Panc1 (cell line): Measurements from ENCODE around the gene SULF2. TPM values are rescaled to one million over a fixed set of nuclear protein-coding genes. Genes with fewer than 3 reads are reported as not detected.

Source experiments
- ATAC-seq: fragments of 200-7000 bp; cut with Tn5 transposase; 2 replicates; pipeline ENCODE4 v1.9.1; 2020; ENCODE audit warnings: mild to moderate bottlenecking, moderate library complexity
- BruUV-seq: library from RNA; stranded (reverse); fragments of 400-500 nt; replicated peaks from 2 replicates; lab custom pipeline; 2021; lab: Mats Ljungman, UMichigan
- CTCF ChIA-PET: fragments of 300-600 bp; sonication (Branson Sonifier 250); formaldehyde crosslinking; loops from one replicate; lab custom pipeline; 2022; ENCODE audit warnings: antibody characterized with exemption; lab: Charles Lee
- POLR2A ChIA-PET: fragments of 300-600 bp; sonication (Branson Sonifier 250); formaldehyde crosslinking; loops from one replicate; lab custom pipeline; 2022; ENCODE audit warnings: antibody characterized with exemption; lab: Charles Lee
- DNase-seq: peaks from one replicate; pipeline ENCODE4 v3.0.0-alpha.2; 2010; ENCODE audit warnings: low read depth, low spot score
- H3K27ac ChIP-seq: 2 replicates; pipeline ENCODE4 v1.5.1; 2011; ENCODE audit warnings: mild to moderate bottlenecking, low read length, inconsistent platforms
- H3K27me3 ChIP-seq: fragments of 200-500 bp; sonication (Bioruptor generic); 2 replicates; pipeline ENCODE4 v1.6.0; 2014; ENCODE audit warnings: low read length, inconsistent platforms; ENCODE audit not compliant: control insufficient read depth, insufficient read depth
- H3K36me3 ChIP-seq: fragments of 200-500 bp; sonication (Bioruptor generic); 2 replicates; pipeline ENCODE4 v1.5.1; 2014; ENCODE audit warnings: inconsistent platforms, mild to moderate bottlenecking, low read length, moderate library complexity; ENCODE audit not compliant: control insufficient read depth, insufficient read depth
- H3K4me1 ChIP-seq: 2 replicates; pipeline ENCODE4 v1.5.1; 2011; ENCODE audit warnings: inconsistent platforms, mild to moderate bottlenecking, low read length, moderate library complexity; ENCODE audit not compliant: control insufficient read depth, insufficient read depth
- H3K4me3 ChIP-seq, 2 experiments: 2 replicates each; pipeline ENCODE4 v1.5.1; 2011 to 2012; ENCODE audit warnings: low read depth in 2 of 2, low read length in 2 of 2, mild to moderate bottlenecking in 2 of 2, inconsistent platforms in 1 of 2, moderate library complexity in 1 of 2
- H3K9me3 ChIP-seq: fragments of 200-500 bp; sonication (Bioruptor generic); 2 replicates; pipeline ENCODE4 v1.5.1; 2014; ENCODE audit warnings: low read depth, mild to moderate bottlenecking, inconsistent platforms, low read length, moderate library complexity; ENCODE audit not compliant: control insufficient read depth, insufficient read depth
- POLR2AphosphoS5 ChIP-seq: IDR thresholded peaks from 2 replicates; pipeline ENCODE4 v1.6.1; 2012; ENCODE audit warnings: mild to moderate bottlenecking, low read depth, low read length, moderate library complexity
- SIN3A ChIP-seq: IDR thresholded peaks from 2 replicates; pipeline ENCODE4 v1.6.1; 2012; ENCODE audit warnings: low read depth, mild to moderate bottlenecking, low read length, moderate library complexity, borderline replicate concordance; ENCODE audit not compliant: insufficient read depth
- TCF7L2 ChIP-seq: IDR thresholded peaks from 2 replicates; pipeline ENCODE4 v1.6.1; 2011; ENCODE audit warnings: mild to moderate bottlenecking, low read depth, low read length, inconsistent platforms
- in situ Hi-C: cut with HindIII; loops from 2 replicates; pipeline ENCODE4 v1.10.0; 2016; ENCODE audit warnings: low sequenced_read_pairs, low pct_unique_long_range_greater_than_20kb
- intact Hi-C: fragments of 100-400 bp; cut with micrococcal nuclease; formaldehyde crosslinking; loops from one replicate; pipeline ENCODE4 v1.10.0; 2022; ENCODE audit not compliant: unreplicated experiment
- total RNA-seq: library from RNA; stranded (reverse); gene quantifications from one replicate; pipeline ENCODE4 v1.2.1, GENCODE V29; 2021; ENCODE audit not compliant: unreplicated experiment
- TF ChIP-seq, protein P1 (sequence below), 2 experiments: IDR thresholded peaks; 2 replicates each; pipeline ENCODE4 v1.6.1; 2011 to 2012; ENCODE audit warnings: low read depth in 2 of 2, control low read depth in 1 of 2, low read length in 1 of 2, mild to moderate bottlenecking in 1 of 2, moderate library complexity in 1 of 2; ENCODE audit not compliant: insufficient read depth in 1 of 2
- TF ChIP-seq, protein P2 (sequence below): fragments of 450-650 bp; IDR thresholded peaks from 2 replicates; pipeline ENCODE4 v1.5.1; 2017; ENCODE audit warnings: mild to moderate bottlenecking

Gene SULF2
- total RNA-seq, 1 experiment from 2014 or later: 1.4 TPM

- intact Hi-C loops (no loop called here), in situ Hi-C loops (no loop called here)
- ATAC-seq (no peak), DNase-seq (no peak)
- Histone ChIP-seq H3K9me3 (no peaks in the 10 kb centered on the region), H3K36me3 (no peaks in the 10 kb centered on the region), H3K27ac (no peak overlapping the region), H3K4me3 (no peak overlapping the region), H3K4me1 (no peaks in the 10 kb centered on the region), H3K27me3 (peaks cover 2% of the 10 kb centered on the region; the same call in 1 of the 2 replicates)
- TF ChIP-seq, protein P1, sequence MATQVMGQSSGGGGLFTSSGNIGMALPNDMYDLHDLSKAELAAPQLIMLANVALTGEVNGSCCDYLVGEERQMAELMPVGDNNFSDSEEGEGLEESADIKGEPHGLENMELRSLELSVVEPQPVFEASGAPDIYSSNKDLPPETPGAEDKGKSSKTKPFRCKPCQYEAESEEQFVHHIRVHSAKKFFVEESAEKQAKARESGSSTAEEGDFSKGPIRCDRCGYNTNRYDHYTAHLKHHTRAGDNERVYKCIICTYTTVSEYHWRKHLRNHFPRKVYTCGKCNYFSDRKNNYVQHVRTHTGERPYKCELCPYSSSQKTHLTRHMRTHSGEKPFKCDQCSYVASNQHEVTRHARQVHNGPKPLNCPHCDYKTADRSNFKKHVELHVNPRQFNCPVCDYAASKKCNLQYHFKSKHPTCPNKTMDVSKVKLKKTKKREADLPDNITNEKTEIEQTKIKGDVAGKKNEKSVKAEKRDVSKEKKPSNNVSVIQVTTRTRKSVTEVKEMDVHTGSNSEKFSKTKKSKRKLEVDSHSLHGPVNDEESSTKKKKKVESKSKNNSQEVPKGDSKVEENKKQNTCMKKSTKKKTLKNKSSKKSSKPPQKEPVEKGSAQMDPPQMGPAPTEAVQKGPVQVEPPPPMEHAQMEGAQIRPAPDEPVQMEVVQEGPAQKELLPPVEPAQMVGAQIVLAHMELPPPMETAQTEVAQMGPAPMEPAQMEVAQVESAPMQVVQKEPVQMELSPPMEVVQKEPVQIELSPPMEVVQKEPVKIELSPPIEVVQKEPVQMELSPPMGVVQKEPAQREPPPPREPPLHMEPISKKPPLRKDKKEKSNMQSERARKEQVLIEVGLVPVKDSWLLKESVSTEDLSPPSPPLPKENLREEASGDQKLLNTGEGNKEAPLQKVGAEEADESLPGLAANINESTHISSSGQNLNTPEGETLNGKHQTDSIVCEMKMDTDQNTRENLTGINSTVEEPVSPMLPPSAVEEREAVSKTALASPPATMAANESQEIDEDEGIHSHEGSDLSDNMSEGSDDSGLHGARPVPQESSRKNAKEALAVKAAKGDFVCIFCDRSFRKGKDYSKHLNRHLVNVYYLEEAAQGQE (IDR thresholded peaks at IDR 0.05; ENCODE audit: insufficient read depth in 1 of 2, low read depth in 2 of 2, low read length in 1 of 2): no peak
- TF ChIP-seq TCF7L2 (no peak), POLR2AphosphoS5 (no peak), SIN3A (no peak)
- TF ChIP-seq, protein P2, sequence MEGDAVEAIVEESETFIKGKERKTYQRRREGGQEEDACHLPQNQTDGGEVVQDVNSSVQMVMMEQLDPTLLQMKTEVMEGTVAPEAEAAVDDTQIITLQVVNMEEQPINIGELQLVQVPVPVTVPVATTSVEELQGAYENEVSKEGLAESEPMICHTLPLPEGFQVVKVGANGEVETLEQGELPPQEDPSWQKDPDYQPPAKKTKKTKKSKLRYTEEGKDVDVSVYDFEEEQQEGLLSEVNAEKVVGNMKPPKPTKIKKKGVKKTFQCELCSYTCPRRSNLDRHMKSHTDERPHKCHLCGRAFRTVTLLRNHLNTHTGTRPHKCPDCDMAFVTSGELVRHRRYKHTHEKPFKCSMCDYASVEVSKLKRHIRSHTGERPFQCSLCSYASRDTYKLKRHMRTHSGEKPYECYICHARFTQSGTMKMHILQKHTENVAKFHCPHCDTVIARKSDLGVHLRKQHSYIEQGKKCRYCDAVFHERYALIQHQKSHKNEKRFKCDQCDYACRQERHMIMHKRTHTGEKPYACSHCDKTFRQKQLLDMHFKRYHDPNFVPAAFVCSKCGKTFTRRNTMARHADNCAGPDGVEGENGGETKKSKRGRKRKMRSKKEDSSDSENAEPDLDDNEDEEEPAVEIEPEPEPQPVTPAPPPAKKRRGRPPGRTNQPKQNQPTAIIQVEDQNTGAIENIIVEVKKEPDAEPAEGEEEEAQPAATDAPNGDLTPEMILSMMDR: no peak
- no TSS peak for BruUV-seq
- CTCF ChIA-PET: no interaction called here
- POLR2A ChIA-PET: interaction anchor here (0.6 kb wide), 1 partner anchor 312 kb away, joined by 3 read pairs; no protein-coding TSS in a partner anchor
These were observed 6.6 kb downstream of the SULF2 start for GRCh38 chr20:47778398-47779354.

- POLR2A ChIA-PET: no interaction called here
- no peak overlapping the region for H3K4me3 ChIP-seq
- H3K36me3 ChIP-seq: no peaks in the 10 kb centered on the region
- no peaks in the 10 kb centered on the region for H3K9me3 ChIP-seq
- no peak for DNase-seq
- intact Hi-C loops (no loop called here), in situ Hi-C loops (no loop called here)
- no peaks in the 10 kb centered on the region for H3K27me3 ChIP-seq
- CTCF ChIA-PET: no interaction called here
- BruUV-seq: no TSS peak
- no peak for ATAC-seq
- no peaks in the 10 kb centered on the region for H3K4me1 ChIP-seq
- TF ChIP-seq TCF7L2 (no peak), SIN3A (no peak), POLR2AphosphoS5 (no peak)
- TF ChIP-seq, protein P2: no peak
- TF ChIP-seq, protein P1 (IDR thresholded peaks at IDR 0.05; ENCODE audit: insufficient read depth in 1 of 2, low read depth in 2 of 2, low read length in 1 of 2): no peak
- no peak overlapping the region for H3K27ac ChIP-seq
These were observed 8.1 kb downstream of the SULF2 start for GRCh38 chr20:47777220-47777619.
